ENCODE measurements around the gene ALOX5. TPM values are rescaled to one million over a fixed set of nuclear protein-coding genes. Genes with fewer than 3 reads are reported as not detected.
"Not testable (repeated sequence)": the region's sequence is repeated elsewhere in the genome, so short reads cannot be mapped to it uniquely, and the experiment has no call there.

Gene ALOX5
- total and polyA plus RNA-seq, 10 of the 15 experiments (the other 5 are each of a cell fraction or from before 2014, with no cell fraction given): 0.43 to 102 (median 34.2) TPM

DNA sequence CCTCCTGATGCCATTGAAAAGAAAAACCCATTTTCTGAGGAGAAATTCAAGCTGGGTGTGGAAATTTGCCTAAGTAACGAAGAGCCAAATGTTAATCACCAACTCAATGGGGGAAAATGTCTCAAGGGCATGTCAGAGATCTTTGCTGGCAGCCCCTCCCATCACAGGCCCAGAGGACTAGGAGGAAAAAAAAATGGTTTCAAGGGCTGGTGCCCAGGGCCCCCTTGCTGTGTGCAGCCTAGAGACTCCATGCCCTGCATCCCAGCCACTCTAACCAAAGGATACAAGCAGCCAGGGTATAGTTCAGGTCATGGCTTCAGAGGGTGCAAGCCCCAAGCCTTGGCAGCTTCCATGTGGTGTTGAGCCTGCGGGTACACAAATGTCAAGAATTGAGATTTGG, 106.3 kb downstream of the ALOX5 start:
- H3K27me3 ChIP-seq (replicated peaks in 1 of 2; ENCODE audit: control insufficient read depth in 2 of 2, insufficient read depth in 2 of 2, low read length in 1 of 2): no peaks in the 10 kb centered on the region
- ChIA-PET RAD21 (ENCODE audit: unreplicated experiment) (no interaction called here), SMC1A (ENCODE audit: uncharacterized antibody, unreplicated experiment) (interaction anchor here (0.5 kb wide), 1 partner anchor 99 kb away, joined by 3 read pairs; no protein-coding TSS in a partner anchor), CTCF (no interaction called here), POLR2A (no interaction called here)
- no peaks in the 10 kb centered on the region for H3K4me1 ChIP-seq (ENCODE audit: control insufficient read depth, insufficient read depth, low read length)
- in situ Hi-C loops (cut with MboI) (no loop called here), intact Hi-C loops (cut with micrococcal nuclease; ENCODE audit: unreplicated experiment) (no loop called here)
- ATAC-seq (no peak), DNase-seq (ENCODE audit: low read depth, low spot score) (no peak), FAIRE-seq (no peak)
- no peak overlapping the region for H2AFZ ChIP-seq (ENCODE audit: control insufficient read depth, low read depth, low read length)
- no peak overlapping the region for H3K4me3 ChIP-seq
- H3K36me3 ChIP-seq (ENCODE audit: control insufficient read depth in 2 of 2, insufficient read depth in 2 of 2, low read length in 1 of 2): no peaks in the 10 kb centered on the region; a peak in 1 of 4 replicates
- H3K9me3 ChIP-seq (replicated peaks; ENCODE audit: control insufficient read depth, insufficient read depth, low read length): peaks cover 17% of the 10 kb centered on the region
- H3K9ac ChIP-seq (ENCODE audit: control insufficient read depth, insufficient read depth, low read length): no peak overlapping the region
- H3K4me2 ChIP-seq (ENCODE audit: control insufficient read depth, insufficient read depth): no peak overlapping the region
- H3K79me2 ChIP-seq (ENCODE audit: control insufficient read depth, insufficient read depth, low read length): no peaks in the 10 kb centered on the region
- H4K20me1 ChIP-seq (ENCODE audit: control insufficient read depth, insufficient read depth): no peaks in the 10 kb centered on the region
- no peak for TF ChIP-seq JUND (IDR thresholded peaks at IDR 0.05; ENCODE audit: low read depth, low read length)
- H3K27ac ChIP-seq (ENCODE audit: control insufficient read depth, insufficient read depth): no peak overlapping the region
- WGBS (ENCODE audit: insufficient coverage, insufficient replicate concordance, low lambda C conversion rate, missing lambda C conversion rate): 58% methylated on average over 2 of the region's 2 CpGs
- no TSS peak for BruUV-seq (replicated peaks)

GRCh38 chr10:45481100-45481499, 107.1 kb downstream of the ALOX5 start:
- H3K79me2 ChIP-seq (ENCODE audit: control insufficient read depth, insufficient read depth, low read length); H3K4me2 ChIP-seq (ENCODE audit: control insufficient read depth, insufficient read depth); H2AFZ ChIP-seq (ENCODE audit: control insufficient read depth, low read depth, low read length); H3K27ac ChIP-seq (ENCODE audit: control insufficient read depth, insufficient read depth); H3K9ac ChIP-seq (ENCODE audit: control insufficient read depth, insufficient read depth, low read length); POLR2A ChIA-PET; DNase-seq (ENCODE audit: low read depth, low spot score); ATAC-seq; H4K20me1 ChIP-seq (ENCODE audit: control insufficient read depth, insufficient read depth); H3K4me3 ChIP-seq; BruUV-seq (replicated peaks); H3K27me3 ChIP-seq (replicated peaks in 1 of 2; ENCODE audit: control insufficient read depth in 2 of 2, insufficient read depth in 2 of 2, low read length in 1 of 2); H3K36me3 ChIP-seq (ENCODE audit: control insufficient read depth in 2 of 2, insufficient read depth in 2 of 2, low read length in 1 of 2); CTCF ChIA-PET; in situ Hi-C loops (cut with MboI); RAD21 ChIA-PET (ENCODE audit: unreplicated experiment); FAIRE-seq; intact Hi-C loops (cut with micrococcal nuclease; ENCODE audit: unreplicated experiment); H3K4me1 ChIP-seq (ENCODE audit: control insufficient read depth, insufficient read depth, low read length): not testable (repeated sequence)
- SMC1A ChIA-PET (ENCODE audit: uncharacterized antibody, unreplicated experiment): interaction anchor here (0.5 to 0.6 kb wide), 2 partner anchors 98 to 229 kb away, joined by 3 read pairs; no protein-coding TSS in a partner anchor
- peaks cover 11% of the 10 kb centered on the region for H3K9me3 ChIP-seq (replicated peaks; ENCODE audit: control insufficient read depth, insufficient read depth, low read length)
- WGBS (ENCODE audit: insufficient coverage, insufficient replicate concordance, low lambda C conversion rate, missing lambda C conversion rate): 83% methylated on average over 4 of the region's 4 CpGs
